WTC11 (cell line): Measurements from ENCODE around the gene BEND6. TPM values are rescaled to one million over a fixed set of nuclear protein-coding genes. Genes with fewer than 3 reads are reported as not detected.

ENCODE experiments used
- ATAC-seq: fragments of 200-7000 bp; cut with Tn5 transposase; 2 replicates; pipeline ENCODE4 v1.10.0; 2021; ENCODE audit warnings: mild to moderate bottlenecking, moderate library complexity
- CTCF ChIA-PET: fragments of 300-600 bp; sonication (Branson Sonifier 250); formaldehyde crosslinking; loops from one replicate; lab custom pipeline; 2021; ENCODE audit warnings: antibody characterized with exemption; lab: Charles Lee
- POLR2A ChIA-PET: fragments of 350-600 bp; sonication (Branson Sonifier 250); formaldehyde crosslinking; loops from one replicate; lab custom pipeline; 2021; ENCODE audit warnings: antibody characterized with exemption; lab: Charles Lee
- DNase-seq: peaks from one replicate; pipeline ENCODE4 v3.0.0; 2021; ENCODE audit warnings: low spot score
- H3K27ac Mint-ChIP-seq: 2 replicates; pipeline ENCODE4 v1.8.0; 2021; ENCODE audit warnings: mixed read lengths
- H3K27me3 Mint-ChIP-seq: 2 replicates; pipeline ENCODE4 v1.8.0; 2021; ENCODE audit warnings: low read depth, mild to moderate bottlenecking, moderate library complexity, mixed read lengths
- H3K36me3 Mint-ChIP-seq: 2 replicates; pipeline ENCODE4 v1.8.0; 2021; ENCODE audit warnings: mixed read lengths
- H3K4me1 Mint-ChIP-seq: 2 replicates; pipeline ENCODE4 v1.8.0; 2022; ENCODE audit warnings: mixed read lengths
- H3K4me3 Mint-ChIP-seq: 2 replicates; pipeline ENCODE4 v1.8.0; 2021; ENCODE audit warnings: mild to moderate bottlenecking, moderate library complexity, mixed read lengths
- H3K9me3 Mint-ChIP-seq: 2 replicates; pipeline ENCODE4 v1.8.0; 2021; ENCODE audit warnings: mixed read lengths
- CBFB ChIP-seq: sonication (generic); formaldehyde crosslinking; IDR thresholded peaks from 2 replicates; pipeline ENCODE4 v1.8.1; 2022; ENCODE audit warnings: mild to moderate bottlenecking, low read depth, missing genetic modification reagents
- ESRRA ChIP-seq: sonication (generic); formaldehyde crosslinking; IDR thresholded peaks from 2 replicates; pipeline ENCODE4 v1.8.1; 2022; ENCODE audit warnings: mild to moderate bottlenecking, missing genetic modification reagents, borderline replicate concordance
- FOXK1 ChIP-seq: sonication (generic); formaldehyde crosslinking; IDR thresholded peaks from 2 replicates; pipeline ENCODE4 v1.8.0; 2022; ENCODE audit warnings: mild to moderate bottlenecking, moderate library complexity, missing genetic modification reagents
- GABPB1 ChIP-seq: sonication (generic); formaldehyde crosslinking; IDR thresholded peaks from 2 replicates; pipeline ENCODE4 v1.8.1; 2023; ENCODE audit warnings: mild to moderate bottlenecking, missing genetic modification reagents
- GTF2I ChIP-seq: fragments of 250-450 bp; sonication (Bioruptor Pico); conservative IDR thresholded peaks from 2 replicates; pipeline ENCODE4 v1.4.0; 2021; ENCODE audit warnings: mild to moderate bottlenecking
- HMGA2 ChIP-seq: fragments of 250-450 bp; sonication (Bioruptor Pico); IDR thresholded peaks from 2 replicates; pipeline ENCODE4 v1.4.0; 2021; ENCODE audit warnings: mild to moderate bottlenecking, moderate library complexity
- NR3C1 ChIP-seq: sonication (generic); formaldehyde crosslinking; conservative IDR thresholded peaks from 2 replicates; pipeline ENCODE4 v1.8.1; 2023; ENCODE audit warnings: low read depth, mild to moderate bottlenecking, missing genetic modification reagents
- SOX15 ChIP-seq: fragments of 250-450 bp; sonication (Bioruptor Pico); IDR thresholded peaks from 2 replicates; pipeline ENCODE4 v1.9.0; 2021; ENCODE audit warnings: mild to moderate bottlenecking
- TEAD4 ChIP-seq: sonication (generic); formaldehyde crosslinking; IDR thresholded peaks from 2 replicates; pipeline ENCODE4 v1.8.0; 2022; ENCODE audit warnings: mild to moderate bottlenecking, missing genetic modification reagents
- ZNF263 ChIP-seq: sonication (generic); formaldehyde crosslinking; IDR thresholded peaks from 2 replicates; pipeline ENCODE4 v1.8.1; 2022; ENCODE audit warnings: low read depth, mild to moderate bottlenecking, moderate library complexity, missing genetic modification reagents
- ZNF416 ChIP-seq: fragments of 250-450 bp; sonication (Bioruptor Pico); IDR thresholded peaks from 2 replicates; pipeline ENCODE4 v1.9.0; 2021; ENCODE audit warnings: mild to moderate bottlenecking, inconsistent platforms
- total RNA-seq: library from RNA; stranded (reverse); gene quantifications from 3 replicates; pipeline ENCODE4 v1.2.3, GENCODE V29; 2021
- TF ChIP-seq, protein P1 (sequence below): sonication (generic); formaldehyde crosslinking; IDR thresholded peaks from 2 replicates; pipeline ENCODE4 v1.8.1; 2023; ENCODE audit warnings: mild to moderate bottlenecking, moderate library complexity, missing genetic modification reagents
- TF ChIP-seq, protein P2 (sequence below): sonication (generic); formaldehyde crosslinking; IDR thresholded peaks from 2 replicates; pipeline ENCODE4 v1.8.1; 2023; ENCODE audit warnings: mild to moderate bottlenecking, missing genetic modification reagents
- TF ChIP-seq, protein P3 (sequence below): fragments of 250-450 bp; sonication (Bioruptor Pico); IDR thresholded peaks from 2 replicates; pipeline ENCODE4 v1.8.0; 2021; ENCODE audit warnings: mild to moderate bottlenecking
- TF ChIP-seq, protein P4 (sequence below): fragments of 250-450 bp; sonication (Bioruptor Pico); IDR thresholded peaks from 2 replicates; pipeline ENCODE4 v1.9.0; 2021; ENCODE audit warnings: moderate library complexity, mild to moderate bottlenecking, inconsistent platforms, borderline replicate concordance
- TF ChIP-seq, protein P5 (sequence below): sonication (generic); formaldehyde crosslinking; IDR thresholded peaks from 2 replicates; pipeline ENCODE4 v1.8.0; 2022; ENCODE audit warnings: mild to moderate bottlenecking, missing genetic modification reagents
- TF ChIP-seq, protein P6 (sequence below): sonication (generic); formaldehyde crosslinking; IDR thresholded peaks from 2 replicates; pipeline ENCODE4 v1.8.0; 2022; ENCODE audit warnings: mild to moderate bottlenecking, missing genetic modification reagents
- TF ChIP-seq, protein P7 (sequence below): sonication (generic); formaldehyde crosslinking; conservative IDR thresholded peaks from 2 replicates; pipeline ENCODE4 v1.8.1; 2023; ENCODE audit warnings: mild to moderate bottlenecking, low read depth, missing genetic modification reagents, moderate library complexity
- TF ChIP-seq, protein P8 (sequence below): sonication (generic); formaldehyde crosslinking; IDR thresholded peaks from 2 replicates; pipeline ENCODE4 v1.8.0; 2022; ENCODE audit warnings: mild to moderate bottlenecking, missing genetic modification reagents

Gene BEND6
- total RNA-seq, 1 experiment from 2014 or later: 1.5 TPM

DNA sequence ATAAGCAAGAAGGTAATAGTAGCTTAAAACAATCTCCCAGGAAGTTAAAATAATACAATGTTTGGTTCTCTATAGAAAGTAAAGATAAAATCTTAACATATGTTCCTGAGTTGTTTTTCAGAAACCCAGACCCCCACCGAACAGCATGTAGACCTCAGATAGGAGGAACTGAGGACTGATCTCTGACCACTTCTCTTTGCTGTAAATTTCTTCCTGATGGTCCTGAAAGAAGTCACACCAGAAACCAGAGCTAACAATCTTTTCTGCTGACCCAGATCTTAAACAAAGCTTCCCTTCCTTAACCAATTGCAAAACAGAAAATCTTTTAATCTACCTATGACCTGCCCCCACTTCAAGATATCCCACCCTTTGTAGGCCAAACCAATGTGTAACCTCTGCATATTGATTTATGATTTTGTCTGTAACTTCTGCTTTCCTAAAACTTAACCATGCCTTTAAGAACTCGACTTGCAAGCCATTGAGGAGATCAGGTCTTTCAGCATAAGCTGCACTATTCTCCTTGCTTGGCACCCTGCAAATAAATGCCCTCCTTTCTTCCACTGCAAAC is 21.9 kb upstream of the BEND6 start (continued):
- no peak for TF ChIP-seq TEAD4 (CRISPR knock-in tag)
- no peak for TF ChIP-seq ZNF416 (CRISPR knock-in tag)

DNA sequence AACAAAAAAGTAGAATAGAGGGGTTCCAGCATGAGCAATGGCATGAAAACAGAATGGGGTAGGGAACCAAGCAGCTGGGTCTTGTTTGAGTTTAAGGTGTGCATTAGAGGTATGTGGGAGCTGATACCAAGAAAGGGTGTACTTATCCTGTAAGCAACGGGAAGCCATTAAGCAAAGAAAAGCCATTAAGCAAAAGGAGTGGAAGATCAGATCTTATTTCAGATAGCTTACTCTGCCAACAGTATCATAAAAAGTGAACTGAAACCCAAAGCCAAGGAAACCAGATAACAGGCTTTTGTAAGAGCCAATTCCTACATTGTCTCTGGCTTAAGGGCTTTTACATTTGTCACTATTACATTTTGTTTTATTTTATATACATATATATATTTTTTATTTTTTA is 21.3 kb upstream of the BEND6 start:
- no peak for DNase-seq
- Mint-ChIP-seq H3K4me3 (no peak overlapping the region), H3K27ac (no peak overlapping the region), H3K27me3 (no peaks in the 10 kb centered on the region), H3K4me1 (no peaks in the 10 kb centered on the region), H3K9me3 (no peaks in the 10 kb centered on the region), H3K36me3 (no peaks in the 10 kb centered on the region)
- no peak for ATAC-seq
- POLR2A ChIA-PET: no interaction called here
- CTCF ChIA-PET: interaction anchor here (1.0 kb wide), 1 partner anchor 31 kb away, joined by 3 read pairs; no protein-coding TSS in a partner anchor
- TF ChIP-seq, protein P1, sequence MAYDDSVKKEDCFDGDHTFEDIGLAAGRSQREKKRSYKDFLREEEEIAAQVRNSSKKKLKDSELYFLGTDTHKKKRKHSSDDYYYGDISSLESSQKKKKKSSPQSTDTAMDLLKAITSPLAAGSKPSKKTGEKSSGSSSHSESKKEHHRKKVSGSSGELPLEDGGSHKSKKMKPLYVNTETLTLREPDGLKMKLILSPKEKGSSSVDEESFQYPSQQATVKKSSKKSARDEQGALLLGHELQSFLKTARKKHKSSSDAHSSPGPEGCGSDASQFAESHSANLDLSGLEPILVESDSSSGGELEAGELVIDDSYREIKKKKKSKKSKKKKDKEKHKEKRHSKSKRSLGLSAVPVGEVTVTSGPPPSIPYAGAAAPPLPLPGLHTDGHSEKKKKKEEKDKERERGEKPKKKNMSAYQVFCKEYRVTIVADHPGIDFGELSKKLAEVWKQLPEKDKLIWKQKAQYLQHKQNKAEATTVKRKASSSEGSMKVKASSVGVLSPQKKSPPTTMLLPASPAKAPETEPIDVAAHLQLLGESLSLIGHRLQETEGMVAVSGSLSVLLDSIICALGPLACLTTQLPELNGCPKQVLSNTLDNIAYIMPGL (CRISPR knock-in tag): no peak
- TF ChIP-seq ZNF263 (CRISPR knock-in tag): no peak

DNA sequence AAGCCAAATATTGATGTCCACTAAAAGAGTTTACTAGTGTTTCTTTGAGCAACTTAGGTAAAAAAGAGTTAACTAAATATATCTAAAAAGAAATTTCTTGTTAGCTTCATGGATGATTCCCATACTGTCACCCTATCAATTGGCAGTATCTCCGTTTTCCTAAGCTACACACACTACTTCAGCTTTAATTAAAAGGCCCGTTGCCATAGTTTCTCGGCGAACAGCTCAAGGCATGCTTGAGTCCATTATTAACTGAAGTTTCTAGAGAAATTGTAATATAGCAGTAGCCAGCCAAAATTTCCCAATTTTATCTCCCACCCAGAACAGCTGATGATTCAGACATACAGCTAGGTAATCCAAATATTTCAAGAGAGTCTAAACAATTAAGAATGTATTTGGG is 20.0 kb upstream of the BEND6 start:
- Mint-ChIP-seq H3K9me3 (no peaks in the 10 kb centered on the region), H3K27me3 (no peaks in the 10 kb centered on the region), H3K27ac (no peak overlapping the region), H3K36me3 (no peaks in the 10 kb centered on the region), H3K4me3 (no peak overlapping the region), H3K4me1 (no peaks in the 10 kb centered on the region)
- ATAC-seq (no peak), DNase-seq (no peak)
- POLR2A ChIA-PET: no interaction called here
- CTCF ChIA-PET: interaction anchor here (1.0 to 1.6 kb wide), 2 partner anchors 30 to 32 kb away, joined by 4 to 5 read pairs; no protein-coding TSS in a partner anchor
- TF ChIP-seq, protein P2, sequence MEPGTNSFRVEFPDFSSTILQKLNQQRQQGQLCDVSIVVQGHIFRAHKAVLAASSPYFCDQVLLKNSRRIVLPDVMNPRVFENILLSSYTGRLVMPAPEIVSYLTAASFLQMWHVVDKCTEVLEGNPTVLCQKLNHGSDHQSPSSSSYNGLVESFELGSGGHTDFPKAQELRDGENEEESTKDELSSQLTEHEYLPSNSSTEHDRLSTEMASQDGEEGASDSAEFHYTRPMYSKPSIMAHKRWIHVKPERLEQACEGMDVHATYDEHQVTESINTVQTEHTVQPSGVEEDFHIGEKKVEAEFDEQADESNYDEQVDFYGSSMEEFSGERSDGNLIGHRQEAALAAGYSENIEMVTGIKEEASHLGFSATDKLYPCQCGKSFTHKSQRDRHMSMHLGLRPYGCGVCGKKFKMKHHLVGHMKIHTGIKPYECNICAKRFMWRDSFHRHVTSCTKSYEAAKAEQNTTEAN (CRISPR knock-in tag): no peak
- TF ChIP-seq, protein P3, sequence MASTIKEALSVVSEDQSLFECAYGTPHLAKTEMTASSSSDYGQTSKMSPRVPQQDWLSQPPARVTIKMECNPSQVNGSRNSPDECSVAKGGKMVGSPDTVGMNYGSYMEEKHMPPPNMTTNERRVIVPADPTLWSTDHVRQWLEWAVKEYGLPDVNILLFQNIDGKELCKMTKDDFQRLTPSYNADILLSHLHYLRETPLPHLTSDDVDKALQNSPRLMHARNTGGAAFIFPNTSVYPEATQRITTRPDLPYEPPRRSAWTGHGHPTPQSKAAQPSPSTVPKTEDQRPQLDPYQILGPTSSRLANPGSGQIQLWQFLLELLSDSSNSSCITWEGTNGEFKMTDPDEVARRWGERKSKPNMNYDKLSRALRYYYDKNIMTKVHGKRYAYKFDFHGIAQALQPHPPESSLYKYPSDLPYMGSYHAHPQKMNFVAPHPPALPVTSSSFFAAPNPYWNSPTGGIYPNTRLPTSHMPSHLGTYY (CRISPR knock-in tag): no peak
- TF ChIP-seq FOXK1: no peak
- TF ChIP-seq, protein P4, sequence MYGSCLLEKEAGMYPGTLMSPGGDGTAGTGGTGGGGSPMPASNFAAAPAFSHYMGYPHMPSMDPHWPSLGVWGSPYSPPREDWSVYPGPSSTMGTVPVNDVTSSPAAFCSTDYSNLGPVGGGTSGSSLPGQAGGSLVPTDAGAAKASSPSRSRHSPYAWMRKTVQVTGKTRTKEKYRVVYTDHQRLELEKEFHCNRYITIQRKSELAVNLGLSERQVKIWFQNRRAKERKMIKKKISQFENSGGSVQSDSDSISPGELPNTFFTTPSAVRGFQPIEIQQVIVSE (CRISPR knock-in tag): no peak
- TF ChIP-seq CBFB: no peak
- no peak for TF ChIP-seq ZNF263 (CRISPR knock-in tag)
- no peak for TF ChIP-seq NR3C1
- TF ChIP-seq, protein P5, sequence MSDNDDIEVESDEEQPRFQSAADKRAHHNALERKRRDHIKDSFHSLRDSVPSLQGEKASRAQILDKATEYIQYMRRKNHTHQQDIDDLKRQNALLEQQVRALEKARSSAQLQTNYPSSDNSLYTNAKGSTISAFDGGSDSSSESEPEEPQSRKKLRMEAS: no peak
- no peak for TF ChIP-seq GABPB1
- no peak for TF ChIP-seq ESRRA (CRISPR knock-in tag)
- TF ChIP-seq, protein P1 (CRISPR knock-in tag): no peak
- TF ChIP-seq, protein P6, sequence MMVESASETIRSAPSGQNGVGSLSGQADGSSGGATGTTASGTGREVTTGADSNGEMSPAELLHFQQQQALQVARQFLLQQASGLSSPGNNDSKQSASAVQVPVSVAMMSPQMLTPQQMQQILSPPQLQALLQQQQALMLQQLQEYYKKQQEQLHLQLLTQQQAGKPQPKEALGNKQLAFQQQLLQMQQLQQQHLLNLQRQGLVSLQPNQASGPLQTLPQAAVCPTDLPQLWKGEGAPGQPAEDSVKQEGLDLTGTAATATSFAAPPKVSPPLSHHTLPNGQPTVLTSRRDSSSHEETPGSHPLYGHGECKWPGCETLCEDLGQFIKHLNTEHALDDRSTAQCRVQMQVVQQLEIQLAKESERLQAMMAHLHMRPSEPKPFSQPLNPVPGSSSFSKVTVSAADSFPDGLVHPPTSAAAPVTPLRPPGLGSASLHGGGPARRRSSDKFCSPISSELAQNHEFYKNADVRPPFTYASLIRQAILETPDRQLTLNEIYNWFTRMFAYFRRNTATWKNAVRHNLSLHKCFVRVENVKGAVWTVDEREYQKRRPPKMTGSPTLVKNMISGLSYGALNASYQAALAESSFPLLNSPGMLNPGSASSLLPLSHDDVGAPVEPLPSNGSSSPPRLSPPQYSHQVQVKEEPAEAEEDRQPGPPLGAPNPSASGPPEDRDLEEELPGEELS (CRISPR knock-in tag): no peak
- TF ChIP-seq, protein P7, sequence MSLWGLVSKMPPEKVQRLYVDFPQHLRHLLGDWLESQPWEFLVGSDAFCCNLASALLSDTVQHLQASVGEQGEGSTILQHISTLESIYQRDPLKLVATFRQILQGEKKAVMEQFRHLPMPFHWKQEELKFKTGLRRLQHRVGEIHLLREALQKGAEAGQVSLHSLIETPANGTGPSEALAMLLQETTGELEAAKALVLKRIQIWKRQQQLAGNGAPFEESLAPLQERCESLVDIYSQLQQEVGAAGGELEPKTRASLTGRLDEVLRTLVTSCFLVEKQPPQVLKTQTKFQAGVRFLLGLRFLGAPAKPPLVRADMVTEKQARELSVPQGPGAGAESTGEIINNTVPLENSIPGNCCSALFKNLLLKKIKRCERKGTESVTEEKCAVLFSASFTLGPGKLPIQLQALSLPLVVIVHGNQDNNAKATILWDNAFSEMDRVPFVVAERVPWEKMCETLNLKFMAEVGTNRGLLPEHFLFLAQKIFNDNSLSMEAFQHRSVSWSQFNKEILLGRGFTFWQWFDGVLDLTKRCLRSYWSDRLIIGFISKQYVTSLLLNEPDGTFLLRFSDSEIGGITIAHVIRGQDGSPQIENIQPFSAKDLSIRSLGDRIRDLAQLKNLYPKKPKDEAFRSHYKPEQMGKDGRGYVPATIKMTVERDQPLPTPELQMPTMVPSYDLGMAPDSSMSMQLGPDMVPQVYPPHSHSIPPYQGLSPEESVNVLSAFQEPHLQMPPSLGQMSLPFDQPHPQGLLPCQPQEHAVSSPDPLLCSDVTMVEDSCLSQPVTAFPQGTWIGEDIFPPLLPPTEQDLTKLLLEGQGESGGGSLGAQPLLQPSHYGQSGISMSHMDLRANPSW (CRISPR knock-in tag): no peak
- no peak for TF ChIP-seq HMGA2 (CRISPR knock-in tag)
- no peak for TF ChIP-seq SOX15 (CRISPR knock-in tag)
- no peak for TF ChIP-seq GTF2I (CRISPR knock-in tag)
- TF ChIP-seq, protein P8, sequence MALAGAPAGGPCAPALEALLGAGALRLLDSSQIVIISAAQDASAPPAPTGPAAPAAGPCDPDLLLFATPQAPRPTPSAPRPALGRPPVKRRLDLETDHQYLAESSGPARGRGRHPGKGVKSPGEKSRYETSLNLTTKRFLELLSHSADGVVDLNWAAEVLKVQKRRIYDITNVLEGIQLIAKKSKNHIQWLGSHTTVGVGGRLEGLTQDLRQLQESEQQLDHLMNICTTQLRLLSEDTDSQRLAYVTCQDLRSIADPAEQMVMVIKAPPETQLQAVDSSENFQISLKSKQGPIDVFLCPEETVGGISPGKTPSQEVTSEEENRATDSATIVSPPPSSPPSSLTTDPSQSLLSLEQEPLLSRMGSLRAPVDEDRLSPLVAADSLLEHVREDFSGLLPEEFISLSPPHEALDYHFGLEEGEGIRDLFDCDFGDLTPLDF (CRISPR knock-in tag): no peak
